ENCODE results near the gene CDC42SE2. TPM values are rescaled to one million over a fixed set of nuclear protein-coding genes. Genes with fewer than 3 reads are reported as not detected.

CDC42SE2 gene
- total RNA-seq = 100 to 1,000 TPM; 100 to 102 TPM

GRCh38 chr5:131263648-131264450, at the start of gene CDC42SE2:
Gene CDC42SE2 (plus strand): TSS chr5:131264053. CDS start chr5:131359494, 95,441 bp downstream.
- ChIA-PET POLR2A (interaction anchor here (0.6 to 15.5 kb wide), 32 partner anchors 10 to 161 kb away, joined by 3 to 170 read pairs (median 4); partner anchors contain the start of gene HINT1), CTCF (interaction anchor here (0.9 to 5.3 kb wide), 20 partner anchors 8 to 152 kb away, joined by 3 to 28 read pairs (median 4); partner anchors contain the start of gene HINT1)
- peaks cover 2% of the 10 kb centered on the region for H3K9me3 Mint-ChIP-seq
- no peak for TF ChIP-seq CTCF (IDR thresholded peaks at IDR 0.05)
- peaks cover 35% of the 10 kb centered on the region for H3K4me1 Mint-ChIP-seq (ENCODE audit: low read depth)
- ATAC-seq (peak; percentile 87), DNase-seq (peak; percentile 83)
- H3K36me3 Mint-ChIP-seq (ENCODE audit: low read depth) = peaks cover 53% of the 10 kb centered on the region
- peak within 1 kb of the TSS; percentile 95 for H3K27ac Mint-ChIP-seq
- intact Hi-C loops (cut with micrococcal nuclease) = no loop called here
- H3K4me3 Mint-ChIP-seq = peak within 1 kb of the TSS; percentile 86
- H3K27me3 Mint-ChIP-seq = no peaks in the 10 kb centered on the region

GRCh38 chr5:131214609-131215227, 49.1 kb upstream of the CDC42SE2 start:
- ChIA-PET POLR2A (interaction anchor here (0.7 to 1.7 kb wide), 5 partner anchors 8 to 167 kb away, joined by 3 to 4 read pairs (median 4); partner anchors contain the start of gene CDC42SE2), CTCF (interaction anchor here (0.9 to 1.3 kb wide), 2 partner anchors 15 to 25 kb away, joined by 3 to 5 read pairs; no protein-coding TSS in a partner anchor)
- Mint-ChIP-seq H3K27ac (no peak overlapping the region), H3K27me3 (no peaks in the 10 kb centered on the region), H3K4me1 (ENCODE audit: low read depth) (peaks cover 63% of the 10 kb centered on the region), H3K4me3 (no peak overlapping the region), H3K36me3 (ENCODE audit: low read depth) (peaks cover 7% of the 10 kb centered on the region), H3K9me3 (no peaks in the 10 kb centered on the region)
- ATAC-seq (no peak), DNase-seq (no peak)
- TF ChIP-seq CTCF (IDR thresholded peaks at IDR 0.05) = no peak
- intact Hi-C loops (cut with micrococcal nuclease) = no loop called here

- no peak for DNase-seq
- POLR2A ChIA-PET = interaction anchor here (0.6 to 2.3 kb wide), 2 partner anchors 36 to 1267 kb away, joined by 3 to 9 read pairs; no protein-coding TSS in a partner anchor
- Mint-ChIP-seq H3K4me1 (ENCODE audit: low read depth) (peaks cover 46% of the 10 kb centered on the region), H3K27me3 (no peaks in the 10 kb centered on the region), H3K27ac (no peak overlapping the region), H3K9me3 (no peaks in the 10 kb centered on the region), H3K36me3 (ENCODE audit: low read depth) (peaks cover 1% of the 10 kb centered on the region), H3K4me3 (no peak overlapping the region)
- no peak for TF ChIP-seq CTCF (IDR thresholded peaks at IDR 0.05)
- ATAC-seq = no peak
- CTCF ChIA-PET = no interaction called here
- intact Hi-C loops (cut with micrococcal nuclease) = no loop called here
Observed at GRCh38 chr5:131217791-131218190, 46.1 kb upstream of the CDC42SE2 start.

- Mint-ChIP-seq H3K9me3 (no peaks in the 10 kb centered on the region), H3K27me3 (no peaks in the 10 kb centered on the region), H3K36me3 (ENCODE audit: low read depth) (peaks cover 1% of the 10 kb centered on the region), H3K4me3 (no peak overlapping the region), H3K4me1 (ENCODE audit: low read depth) (peaks cover 46% of the 10 kb centered on the region), H3K27ac (no peak overlapping the region)
- DNase-seq (no peak), ATAC-seq (peak; percentile 40)
- intact Hi-C loops (cut with micrococcal nuclease) = no loop called here
- no peak for TF ChIP-seq CTCF (IDR thresholded peaks at IDR 0.05)
- ChIA-PET POLR2A (interaction anchor here (2.3 kb wide), 1 partner anchor 35 kb away, joined by 9 read pairs; no protein-coding TSS in a partner anchor), CTCF (no interaction called here)
Observed at GRCh38 chr5:131218392-131218791, 45.5 kb upstream of the CDC42SE2 start.

Measured in activated CD8-positive, alpha-beta T cell treated with anti-CD3 and anti-CD28 coated beads for 36 hours (primary cell).